Astrocyte (in vitro differentiated cells and primary cell): ENCODE results near the gene OR8H3.

Experiments
- CTCF ChIP-seq: IDR thresholded peaks from 2 replicates; pipeline ENCODE4 v1.5.1; 2011; ENCODE audit warnings: low read depth, mild to moderate bottlenecking, inconsistent platforms, low read length, moderate library complexity; ENCODE audit not compliant: insufficient read depth
- EZH2 ChIP-seq: IDR thresholded peaks from 2 replicates; pipeline ENCODE4 v1.6.1; 2012; ENCODE audit warnings: mild to moderate bottlenecking, low read length, inconsistent platforms; ENCODE audit not compliant: insufficient read depth

GRCh38 chr11:56172256-56172830, 50.2 kb downstream of the OR8H3 start:
- TF ChIP-seq CTCF (no peak), EZH2 (no peak)
